Astrocyte (in vitro differentiated cells and primary cell): ENCODE data around the gene PBXIP1. TPM values are rescaled to one million over a fixed set of nuclear protein-coding genes. Genes with fewer than 3 reads are reported as not detected.

ENCODE experiments used
- DNase-seq: peaks from one replicate; pipeline ENCODE4 v3.0.0-alpha.2; 2010; ENCODE audit warnings: low read depth
- FAIRE-seq: peaks from 2 replicates; lab custom pipeline; 2011; peaks lifted over from hg19 to GRCh38; lab: Jason Lieb, UNC
- H2AFZ ChIP-seq: 2 replicates; pipeline ENCODE4 v1.6.0; 2012; ENCODE audit warnings: low read depth, low read length, inconsistent platforms
- H3K27ac ChIP-seq: 2 replicates; pipeline ENCODE4 v1.5.1; 2011; ENCODE audit warnings: low read depth, low read length, inconsistent platforms
- H3K27me3 ChIP-seq: 2 replicates; pipeline ENCODE4 v1.6.0; 2011; ENCODE audit warnings: low read length, inconsistent platforms; ENCODE audit not compliant: insufficient read depth
- H3K36me3 ChIP-seq: 2 replicates; pipeline ENCODE4 v1.5.1; 2011; ENCODE audit warnings: low read length, inconsistent platforms; ENCODE audit not compliant: insufficient read depth
- H3K4me1 ChIP-seq: 2 replicates; pipeline ENCODE4 v1.5.1; 2011; ENCODE audit warnings: low read length, inconsistent platforms; ENCODE audit not compliant: insufficient read depth
- H3K4me2 ChIP-seq: 2 replicates; pipeline ENCODE4 v1.6.0; 2012; ENCODE audit warnings: low read length, inconsistent platforms
- H3K4me3 ChIP-seq: 2 replicates; pipeline ENCODE4 v1.5.1; 2011; ENCODE audit warnings: low read depth, mild to moderate bottlenecking, low read length, inconsistent platforms; ENCODE audit not compliant: insufficient read depth
- H3K79me2 ChIP-seq: 2 replicates; pipeline ENCODE4 v1.6.0; 2012; ENCODE audit warnings: mild to moderate bottlenecking, low read length, inconsistent platforms; ENCODE audit not compliant: insufficient read depth
- H3K9ac ChIP-seq: 2 replicates; pipeline ENCODE4 v1.6.0; 2012; ENCODE audit warnings: mild to moderate bottlenecking, low read length, inconsistent platforms
- H3K9me3 ChIP-seq: 2 replicates; pipeline ENCODE4 v1.5.1; 2012; ENCODE audit warnings: low read depth, mild to moderate bottlenecking, low read length, inconsistent platforms; ENCODE audit not compliant: insufficient read depth
- H4K20me1 ChIP-seq: 2 replicates; pipeline ENCODE4 v1.6.0; 2012; ENCODE audit warnings: low read length, inconsistent platforms; ENCODE audit not compliant: insufficient read depth
- H3K27ac Mint-ChIP-seq: one replicate; pipeline ENCODE4 v1.8.0; 2021; ENCODE audit warnings: mild to moderate bottlenecking, mixed read lengths; ENCODE audit not compliant: unreplicated experiment
- H3K27me3 Mint-ChIP-seq: one replicate; pipeline ENCODE4 v1.8.0; 2021; ENCODE audit warnings: low read depth, mixed read lengths; ENCODE audit not compliant: unreplicated experiment
- H3K36me3 Mint-ChIP-seq: one replicate; pipeline ENCODE4 v1.8.0; 2021; ENCODE audit warnings: low read depth, mixed read lengths; ENCODE audit not compliant: unreplicated experiment
- H3K4me1 Mint-ChIP-seq: one replicate; pipeline ENCODE4 v1.8.0; 2021; ENCODE audit warnings: low read depth, mixed read lengths; ENCODE audit not compliant: unreplicated experiment
- H3K4me3 Mint-ChIP-seq: one replicate; pipeline ENCODE4 v1.8.0; 2021; ENCODE audit warnings: mild to moderate bottlenecking, moderate library complexity, mixed read lengths; ENCODE audit not compliant: unreplicated experiment
- H3K9me3 Mint-ChIP-seq: one replicate; pipeline ENCODE4 v1.8.0; 2021; ENCODE audit warnings: mild to moderate bottlenecking, mixed read lengths; ENCODE audit not compliant: unreplicated experiment
- CTCF ChIP-seq: IDR thresholded peaks from 2 replicates; pipeline ENCODE4 v1.5.1; 2011; ENCODE audit warnings: low read depth, mild to moderate bottlenecking, inconsistent platforms, low read length, moderate library complexity; ENCODE audit not compliant: insufficient read depth
- EZH2 ChIP-seq: IDR thresholded peaks from 2 replicates; pipeline ENCODE4 v1.6.1; 2012; ENCODE audit warnings: mild to moderate bottlenecking, low read length, inconsistent platforms; ENCODE audit not compliant: insufficient read depth
- total RNA-seq: library from RNA; stranded (reverse); gene quantifications from 2 replicates; pipeline ENCODE4 v1.2.1, GENCODE V29; 2021

PBXIP1 gene
- total RNA-seq, 1 donor from 2014 or later = 89.2 TPM

GRCh38 chr1:155003227-155003765 lies 47.4 kb upstream of the PBXIP1 start:
- no peak for DNase-seq
- no peaks in the 10 kb centered on the region for H3K27me3 ChIP-seq
- peak overlapping the region; percentile 81 for H3K4me3 ChIP-seq
- no peaks in the 10 kb centered on the region for H3K36me3 ChIP-seq
- TF ChIP-seq CTCF = no peak
- no peak for TF ChIP-seq EZH2
- H3K4me1 ChIP-seq = peaks cover 29% of the 10 kb centered on the region
- H3K27me3 Mint-ChIP-seq = no peaks in the 10 kb centered on the region
- peak overlapping the region; percentile 93 for H3K27ac Mint-ChIP-seq
- H3K4me3 Mint-ChIP-seq = peak overlapping the region; percentile 97
- H2AFZ ChIP-seq = peak overlapping the region; percentile 37
- peaks cover 45% of the 10 kb centered on the region for H3K79me2 ChIP-seq
- no peaks in the 10 kb centered on the region for H3K9me3 ChIP-seq
- FAIRE-seq = no peak
- H3K27ac ChIP-seq = peak overlapping the region; percentile 55
- H3K36me3 Mint-ChIP-seq = peaks cover 3% of the 10 kb centered on the region
- peaks cover 25% of the 10 kb centered on the region for H4K20me1 ChIP-seq
- H3K4me2 ChIP-seq = peak overlapping the region; percentile 93
- peaks cover 17% of the 10 kb centered on the region for H3K4me1 Mint-ChIP-seq
- H3K9ac ChIP-seq = peak overlapping the region; percentile 86
- no peaks in the 10 kb centered on the region for H3K9me3 Mint-ChIP-seq

GRCh38 chr1:155002464-155003226 lies 46.7 kb upstream of the PBXIP1 start, which contains the start of gene ZBTB7B:
Gene ZBTB7B, plus strand, starts transcription at chr1:155002802. Its CDS starts 11,859 bp downstream, at chr1:155014661.
- Mint-ChIP-seq H3K36me3 (peaks cover 3% of the 10 kb centered on the region), H3K9me3 (no peaks in the 10 kb centered on the region), H3K4me1 (peaks cover 17% of the 10 kb centered on the region), H3K27ac (peak within 1 kb of the TSS; percentile 93), H3K4me3 (peak within 1 kb of the TSS; percentile 97), H3K27me3 (no peaks in the 10 kb centered on the region)
- DNase-seq (no peak), FAIRE-seq (no peak)
- H3K4me1 ChIP-seq = peaks cover 29% of the 10 kb centered on the region
- peak within 1 kb of the TSS; percentile 82 for H2AFZ ChIP-seq
- peak within 1 kb of the TSS; percentile 86 for H3K9ac ChIP-seq
- H3K4me2 ChIP-seq = peak within 1 kb of the TSS; percentile 93
- H3K27ac ChIP-seq = peak within 1 kb of the TSS; percentile 65
- H3K9me3 ChIP-seq = no peaks in the 10 kb centered on the region
- H3K27me3 ChIP-seq = no peaks in the 10 kb centered on the region
- H3K79me2 ChIP-seq = peaks cover 39% of the 10 kb centered on the region
- TF ChIP-seq EZH2 (no peak), CTCF (no peak)
- H3K4me3 ChIP-seq = peak within 1 kb of the TSS; percentile 81
- no peaks in the 10 kb centered on the region for H3K36me3 ChIP-seq
- H4K20me1 ChIP-seq = peaks cover 20% of the 10 kb centered on the region
